ENCODE data around the gene SCN10A.

GRCh38 chr3:38739396-38739689 lies 76.7 kb downstream of the SCN10A start:
- no peak for TF ChIP-seq ZBTB25 (CRISPR knock-in tag; IDR thresholded peaks at IDR 0.05)
- TF ChIP-seq ZNF768 (CRISPR knock-in tag; IDR thresholded peaks at IDR 0.05): no peak
- no peak for TF ChIP-seq ZBTB44 (CRISPR knock-in tag; IDR thresholded peaks at IDR 0.05)
- no peak for TF ChIP-seq TBP (CRISPR knock-in tag; IDR thresholded peaks at IDR 0.05)
- no peak for TF ChIP-seq GABPB1 (CRISPR knock-in tag; IDR thresholded peaks at IDR 0.05)
- TF ChIP-seq CHD4 (IDR thresholded peaks at IDR 0.05; ENCODE audit: borderline replicate concordance, low read length): no peak
- no peak for TF ChIP-seq ATF7 (IDR thresholded peaks at IDR 0.05)
- no peak for TF ChIP-seq ATF7 (CRISPR knock-in tag; IDR thresholded peaks at IDR 0.05)
- no peak for TF ChIP-seq ZSCAN29 (CRISPR knock-in tag; conservative IDR thresholded peaks at IDR 0.05)
- TF ChIP-seq ZNF558 (CRISPR knock-in tag; IDR thresholded peaks at IDR 0.05; ENCODE audit: borderline replicate concordance): no peak
- TF ChIP-seq CTCF (CRISPR knock-in tag; IDR thresholded peaks at IDR 0.05): no peak
- no peak for TF ChIP-seq PRDM10 (CRISPR knock-in tag; IDR thresholded peaks at IDR 0.05; ENCODE audit: low read depth)
- no peak for TF ChIP-seq ZNF562 (CRISPR knock-in tag; IDR thresholded peaks at IDR 0.05; ENCODE audit: borderline replicate concordance)
- TF ChIP-seq ZNF253 (CRISPR knock-in tag; IDR thresholded peaks at IDR 0.05; ENCODE audit: borderline replicate concordance): no peak
- TF ChIP-seq ZNF772 (CRISPR knock-in tag; IDR thresholded peaks at IDR 0.05): no peak

Measured in HepG2 (cell line).